NCI-H1436 treated with DMSO at 0.1 percent for 48 hours (cell line): ENCODE data around the gene OS9.
"Not testable (repeated sequence)": the region's sequence is repeated elsewhere in the genome, so short reads cannot be mapped to it uniquely, and the experiment has no call there.

Experiments
- DNase-seq: peaks from one replicate; lab custom pipeline; 2025; lab: John Stamatoyannopoulos, UW

The OS9 gene

DNA sequence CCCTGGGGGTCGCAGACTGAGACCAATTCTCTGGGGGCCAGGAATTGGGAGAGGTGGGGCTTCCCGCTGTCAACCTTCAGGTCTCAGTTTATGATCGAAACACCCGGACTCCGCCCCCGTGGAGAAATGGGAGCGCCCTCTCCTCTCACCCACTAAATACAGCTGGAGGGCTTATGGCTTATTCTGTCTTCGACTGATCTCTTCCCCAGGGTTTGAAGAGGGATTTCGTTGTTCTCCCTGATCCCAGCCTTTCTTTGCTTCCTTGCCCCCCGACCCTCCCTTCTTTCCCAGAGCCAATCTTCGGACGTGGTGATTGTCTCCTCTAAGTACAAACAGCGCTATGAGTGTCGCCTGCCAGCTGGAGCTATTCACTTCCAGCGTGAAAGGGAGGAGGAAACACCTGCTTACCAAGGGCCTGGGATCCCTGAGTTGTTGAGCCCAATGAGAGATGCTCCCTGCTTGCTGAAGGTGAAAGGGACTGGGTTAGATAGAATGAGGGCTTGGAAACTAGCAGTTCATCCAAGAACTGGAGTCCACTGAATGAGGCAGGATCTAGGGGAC lies 607 bp downstream of the OS9 start:
- no peak for DNase-seq

DNA sequence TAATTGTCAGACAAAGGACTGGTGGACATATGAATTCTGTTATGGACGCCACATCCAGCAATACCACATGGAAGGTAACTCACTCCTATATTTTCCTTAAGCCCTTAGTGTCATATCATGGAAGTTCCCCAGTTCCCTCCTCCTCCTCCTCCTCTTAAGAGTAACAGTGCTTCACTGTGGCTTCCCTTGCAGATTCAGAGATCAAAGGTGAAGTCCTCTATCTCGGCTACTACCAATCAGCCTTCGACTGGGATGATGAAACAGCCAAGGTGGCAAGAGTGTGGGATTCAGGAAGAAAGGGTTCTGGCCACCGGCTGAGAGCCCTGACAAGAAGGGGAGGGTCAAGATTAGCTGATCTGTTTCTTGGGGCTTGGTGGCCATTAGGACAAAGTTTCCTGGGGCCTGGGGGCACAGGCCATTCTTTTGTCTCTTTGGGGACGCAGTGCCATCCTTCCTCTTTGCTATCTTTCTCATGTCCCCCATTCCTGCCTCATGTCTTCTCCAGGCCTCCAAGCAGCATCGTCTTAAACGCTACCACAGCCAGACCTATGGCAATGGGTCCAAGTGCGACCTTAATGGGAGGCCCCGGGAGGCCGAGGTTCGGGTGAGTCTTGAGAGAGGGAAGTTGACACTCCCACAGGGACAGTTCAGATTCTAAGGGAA lies 2.0 kb downstream of the OS9 start:
- no peak for DNase-seq

DNA sequence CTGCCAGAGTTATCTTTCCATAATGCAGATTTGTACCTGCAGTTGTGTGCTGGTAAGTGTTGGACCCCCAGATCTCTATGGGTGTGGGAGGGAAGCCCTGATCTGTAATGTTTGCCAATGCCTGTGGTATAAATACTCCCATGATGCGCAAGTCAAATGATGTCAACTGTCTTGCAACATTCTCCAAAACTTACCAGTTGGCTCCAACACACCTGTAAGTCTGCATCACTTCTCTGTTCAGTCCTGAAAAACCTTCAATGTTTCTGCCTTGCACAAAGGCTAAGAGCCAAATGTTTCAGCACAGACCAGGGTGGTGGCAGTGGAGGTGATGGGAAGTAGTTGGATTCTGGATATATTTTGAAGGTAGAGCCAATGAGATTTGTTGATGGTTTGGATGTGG lies 3.1 kb downstream of the OS9 start:
- DNase-seq: no peak

DNA sequence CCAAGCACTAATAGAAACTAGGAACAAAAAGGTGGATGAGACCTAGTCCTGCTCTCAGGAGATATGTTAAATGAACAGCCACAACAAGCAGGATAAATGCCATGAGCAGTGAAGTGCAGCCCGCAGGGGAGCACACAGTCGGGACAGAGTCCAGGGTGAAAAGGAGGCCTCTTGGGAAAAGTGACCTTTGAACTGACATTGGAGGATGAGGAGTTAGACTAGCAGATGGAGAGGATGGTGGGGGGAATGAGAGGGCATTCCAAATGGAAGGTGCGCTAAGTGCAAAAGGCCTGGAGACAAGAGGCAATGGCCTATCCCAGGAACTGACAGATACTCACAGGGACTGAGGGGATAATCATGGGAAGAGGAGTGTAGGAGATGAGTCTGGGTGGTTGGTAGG lies 4.5 kb downstream of the OS9 start:
- DNase-seq: no peak

DNA sequence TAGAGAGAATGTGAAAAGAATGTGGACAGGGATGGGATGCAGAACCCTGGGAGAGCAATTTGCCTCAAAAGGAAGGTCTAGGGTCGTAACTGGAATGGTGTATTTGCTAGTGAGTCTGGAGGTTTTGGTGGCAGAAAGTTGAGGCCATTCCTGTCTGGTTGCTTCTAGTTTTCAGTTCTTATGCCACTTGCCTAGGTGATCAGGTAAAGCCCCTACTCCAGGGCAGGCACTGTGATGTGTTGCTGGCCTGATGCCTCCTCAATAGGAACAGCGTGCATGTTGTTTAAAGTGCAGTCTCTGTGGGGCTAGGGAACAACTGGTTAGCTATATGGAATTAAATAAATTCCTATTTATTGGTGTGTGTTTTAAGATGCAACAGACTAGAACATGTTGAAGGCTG lies 6.4 kb downstream of the OS9 start:
- no peak for DNase-seq

- DNase-seq: no peak
These were observed 13.3 kb downstream of the OS9 start for GRCh38 chr12:57707250-57707649.

DNA sequence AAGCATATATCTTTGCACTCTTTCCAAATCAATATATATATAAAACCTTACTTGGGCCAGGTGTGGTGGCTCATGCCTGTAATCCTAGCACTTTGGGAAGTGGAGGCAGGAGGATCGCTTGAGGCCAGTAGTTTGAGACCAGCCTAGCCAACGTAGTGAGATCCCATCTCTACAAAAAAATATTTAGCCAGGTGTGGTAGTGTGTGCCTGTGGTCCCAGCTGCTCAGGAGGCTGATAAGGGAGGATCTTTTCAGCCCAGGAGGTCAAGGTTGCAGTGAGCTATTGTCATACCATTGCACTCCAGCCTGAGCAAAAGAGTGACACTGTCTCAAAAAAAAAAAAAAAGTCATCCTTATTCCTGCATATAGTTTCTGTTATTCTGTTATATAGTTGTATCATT lies 14.4 kb downstream of the OS9 start:
- no peak for DNase-seq

- no peak for DNase-seq
These were observed 18.8 kb downstream of the OS9 start for GRCh38 chr12:57712701-57713100.

DNA sequence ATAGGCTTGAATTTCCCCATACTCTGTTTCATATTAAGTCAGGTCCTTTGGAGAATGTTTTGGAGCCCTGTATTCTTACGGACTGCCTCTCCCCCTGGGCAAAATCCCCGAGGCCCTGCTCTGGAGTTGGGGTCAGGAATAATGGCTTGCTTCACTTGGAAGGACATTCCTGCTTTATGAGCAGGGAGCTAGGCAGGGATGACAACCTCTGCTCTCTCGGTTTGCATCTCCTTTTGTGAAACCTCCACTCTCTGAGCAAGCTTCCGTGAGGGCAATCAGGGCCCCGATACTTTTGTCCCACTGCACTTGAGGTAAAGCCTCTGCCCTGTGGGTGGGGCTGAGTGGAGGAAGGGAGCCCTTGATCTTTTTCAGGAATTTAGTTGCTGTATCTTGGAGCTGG lies 19.3 kb downstream of the OS9 start:
- DNase-seq: no peak

DNA sequence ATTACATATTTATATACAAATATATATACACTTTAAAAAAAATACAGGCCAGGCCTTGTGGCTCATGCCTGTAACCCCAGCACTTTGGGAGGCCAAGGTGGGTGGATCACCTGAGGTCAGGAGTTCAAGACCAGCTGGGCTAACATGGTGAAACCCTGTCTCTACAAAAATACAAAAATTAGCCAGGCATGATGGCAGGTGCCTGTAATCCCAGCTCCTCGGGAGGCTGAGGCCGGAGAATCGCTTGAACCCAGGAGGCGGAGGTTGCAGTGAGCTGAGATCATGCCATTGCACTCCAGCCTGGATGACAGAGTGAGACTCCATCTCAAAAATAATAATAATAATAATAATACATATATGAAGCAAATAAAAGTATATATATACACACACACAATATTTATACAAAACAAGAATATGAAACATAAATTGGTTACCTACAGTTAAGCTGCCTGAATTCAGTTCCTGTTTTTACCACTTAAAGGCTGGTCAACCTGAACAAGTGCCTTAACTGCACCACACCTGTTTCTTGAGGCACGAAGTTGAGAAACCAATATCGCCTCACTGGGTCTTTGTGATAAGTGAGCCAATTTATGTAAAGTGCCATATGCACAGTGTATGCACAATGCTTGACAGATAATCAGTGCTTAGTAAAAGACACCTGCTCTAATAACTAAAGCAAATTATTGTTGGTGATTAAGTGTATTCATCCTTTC lies 21.3 kb downstream of the OS9 start:
- DNase-seq: not testable (repeated sequence)

- no peak for DNase-seq
These were observed 21.9 kb downstream of the OS9 start for GRCh38 chr12:57715786-57716185.

DNA sequence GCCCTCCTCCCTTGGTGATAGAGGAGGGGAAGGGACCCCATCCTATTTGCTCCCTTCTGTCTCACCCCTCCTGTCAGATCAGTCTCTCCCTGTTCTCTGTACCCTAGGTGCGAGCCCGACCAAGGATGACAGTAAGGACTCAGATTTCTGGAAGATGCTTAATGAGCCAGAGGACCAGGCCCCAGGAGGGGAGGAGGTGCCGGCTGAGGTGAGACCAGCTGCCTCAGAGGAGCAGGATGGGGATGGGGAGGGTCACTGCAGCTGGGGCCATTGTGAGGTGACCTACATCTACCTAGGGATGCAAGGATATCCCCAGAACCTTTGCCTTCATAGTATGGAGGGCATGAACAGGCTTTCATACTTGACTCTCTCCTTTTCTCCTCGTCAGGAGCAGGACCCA lies 22.4 kb downstream of the OS9 start:
- DNase-seq: no peak

- DNase-seq: no peak
These were observed 23.2 kb downstream of the OS9 start for GRCh38 chr12:57717131-57717530.

DNA sequence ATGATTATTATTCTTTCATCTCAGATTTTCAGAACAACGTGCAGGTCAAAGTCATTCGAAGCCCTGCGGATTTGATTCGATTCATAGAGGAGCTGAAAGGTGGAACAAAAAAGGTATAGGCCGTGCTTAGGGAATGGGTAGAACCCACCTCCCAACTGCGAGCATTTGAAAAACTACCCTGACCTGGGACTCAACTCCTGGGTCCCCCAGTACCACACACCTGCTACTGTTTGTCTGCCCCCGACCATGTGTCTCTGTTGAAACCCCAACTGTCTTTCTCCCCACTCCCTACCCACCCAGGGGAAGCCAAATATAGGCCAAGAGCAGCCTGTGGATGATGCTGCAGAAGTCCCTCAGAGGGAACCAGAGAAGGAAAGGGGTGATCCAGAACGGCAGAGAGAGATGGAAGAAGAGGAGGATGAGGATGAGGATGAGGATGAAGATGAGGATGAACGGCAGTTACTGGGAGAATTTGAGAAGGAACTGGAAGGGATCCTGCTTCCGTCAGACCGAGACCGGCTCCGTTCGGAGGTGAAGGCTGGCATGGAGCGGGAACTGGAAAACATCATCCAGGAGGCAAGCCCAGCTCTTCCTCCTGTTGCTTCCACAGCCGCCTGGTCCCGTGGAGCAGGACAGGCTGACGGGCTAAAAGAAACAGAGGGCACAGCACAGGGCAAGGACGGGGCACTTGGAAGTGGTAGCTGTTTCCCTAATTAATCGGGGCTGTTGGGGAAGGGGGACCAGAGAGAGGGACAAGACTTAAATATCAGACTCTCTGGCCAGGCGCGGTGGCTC lies 24.1 kb downstream of the OS9 start:
- DNase-seq: no peak

- no peak for DNase-seq
These were observed 25.0 kb downstream of the OS9 start for GRCh38 chr12:57718641-57719528.

DNA sequence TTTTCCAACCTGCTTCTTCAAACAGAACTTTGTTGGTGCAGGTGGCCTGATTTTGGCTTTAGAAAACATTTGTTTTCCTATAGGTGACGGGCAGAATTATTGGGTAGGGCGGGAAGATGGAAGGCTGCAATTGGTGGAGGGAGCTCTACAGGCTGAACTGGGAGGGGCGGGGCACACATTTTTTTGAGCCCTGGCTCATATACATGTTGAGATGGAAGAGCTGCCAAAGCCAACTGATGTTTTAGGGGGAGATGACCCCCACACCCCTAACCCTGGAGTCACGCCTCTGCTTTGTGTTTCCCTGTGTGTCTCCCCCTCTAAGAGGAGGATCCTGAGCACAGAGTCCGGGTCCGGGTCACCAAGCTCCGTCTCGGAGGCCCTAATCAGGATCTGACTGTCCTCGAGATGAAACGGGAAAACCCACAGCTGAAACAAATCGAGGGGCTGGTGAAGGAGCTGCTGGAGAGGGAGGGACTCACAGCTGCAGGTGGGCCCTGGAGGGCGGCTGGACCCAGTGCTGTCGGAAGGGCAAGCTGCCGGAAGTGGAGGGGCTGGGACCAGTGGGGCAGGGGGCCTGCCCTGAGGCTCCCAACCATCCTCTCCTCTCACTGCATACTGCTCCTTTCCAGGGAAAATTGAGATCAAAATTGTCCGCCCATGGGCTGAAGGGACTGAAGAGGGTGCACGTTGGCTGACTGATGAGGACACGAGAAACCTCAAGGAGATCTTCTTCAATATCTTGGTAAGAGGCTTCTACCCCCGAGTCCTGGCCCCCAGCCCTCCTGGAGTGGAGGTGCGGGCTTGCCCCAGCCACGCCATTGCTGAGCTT lies 26.1 kb downstream of the OS9 start:
- DNase-seq: no peak

DNA sequence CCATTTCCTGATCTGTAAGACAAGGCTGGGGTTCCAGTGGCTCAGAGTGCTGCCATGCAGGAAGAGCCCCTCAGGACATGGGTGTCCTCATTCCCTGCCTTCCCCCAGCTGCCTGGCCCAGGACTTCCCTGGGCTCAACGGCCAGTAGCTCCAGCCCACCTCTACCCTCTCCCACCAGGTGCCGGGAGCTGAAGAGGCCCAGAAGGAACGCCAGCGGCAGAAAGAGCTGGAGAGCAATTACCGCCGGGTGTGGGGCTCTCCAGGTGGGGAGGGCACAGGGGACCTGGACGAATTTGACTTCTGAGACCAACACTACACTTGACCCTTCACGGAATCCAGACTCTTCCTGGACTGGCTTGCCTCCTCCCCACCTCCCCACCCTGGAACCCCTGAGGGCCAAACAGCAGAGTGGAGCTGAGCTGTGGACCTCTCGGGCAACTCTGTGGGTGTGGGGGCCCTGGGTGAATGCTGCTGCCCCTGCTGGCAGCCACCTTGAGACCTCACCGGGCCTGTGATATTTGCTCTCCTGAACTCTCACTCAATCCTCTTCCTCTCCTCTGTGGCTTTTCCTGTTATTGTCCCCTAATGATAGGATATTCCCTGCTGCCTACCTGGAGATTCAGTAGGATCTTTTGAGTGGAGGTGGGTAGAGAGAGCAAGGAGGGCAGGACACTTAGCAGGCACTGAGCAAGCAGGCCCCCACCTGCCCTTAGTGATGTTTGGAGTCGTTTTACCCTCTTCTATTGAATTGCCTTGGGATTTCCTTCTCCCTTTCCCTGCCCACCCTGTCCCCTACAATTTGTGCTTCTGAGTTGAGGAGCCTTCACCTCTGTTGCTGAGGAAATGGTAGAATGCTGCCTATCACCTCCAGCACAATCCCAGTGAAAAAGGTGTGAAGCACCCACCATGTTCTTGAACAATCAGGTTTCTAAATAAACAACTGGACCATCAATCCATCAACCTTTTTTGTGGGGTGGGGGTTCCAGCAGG lies 27.0 kb downstream of the OS9 start:
- DNase-seq: no peak

- not testable (repeated sequence) for DNase-seq
These were observed 28.1 kb downstream of the OS9 start for GRCh38 chr12:57721846-57722608.
